Rectal smooth muscle tissue (tissue), 1 donor: ENCODE results near the gene GSK3B.
"Not testable (repeated sequence)": the region's sequence is repeated elsewhere in the genome, so short reads cannot be mapped to it uniquely, and the experiment has no call there.

Source experiments
- H3K27ac ChIP-seq: one replicate; pipeline ENCODE4 v1.7.0; 2013; ENCODE audit warnings: low read depth, low read length, inconsistent platforms
- H3K27me3 ChIP-seq: one replicate; pipeline ENCODE4 v1.7.0; 2013; ENCODE audit warnings: low read length; ENCODE audit not compliant: control insufficient read depth, insufficient read depth
- H3K36me3 ChIP-seq: one replicate; pipeline ENCODE4 v1.7.0; 2013; ENCODE audit warnings: low read length; ENCODE audit not compliant: control insufficient read depth, insufficient read depth
- H3K4me1 ChIP-seq: one replicate; pipeline ENCODE4 v1.7.0; 2013; ENCODE audit warnings: low read length; ENCODE audit not compliant: control insufficient read depth, insufficient read depth
- H3K4me3 ChIP-seq: one replicate; pipeline ENCODE4 v1.7.0; 2013; ENCODE audit warnings: low read length
- H3K9ac ChIP-seq: one replicate; pipeline ENCODE4 v1.7.0; 2013; ENCODE audit warnings: low read length

Gene GSK3B

GRCh38 chr3:119898478-119899191 is 195.6 kb downstream of the GSK3B start:
- H3K27me3 ChIP-seq = no peaks in the 10 kb centered on the region

GRCh38 chr3:119894195-119894594 is 200.1 kb downstream of the GSK3B start:
- H3K36me3 ChIP-seq = no peaks in the 10 kb centered on the region
- no peak overlapping the region for H3K27ac ChIP-seq
- no peaks in the 10 kb centered on the region for H3K27me3 ChIP-seq
- H3K9ac ChIP-seq = no peak overlapping the region
- H3K4me3 ChIP-seq = no peak overlapping the region
- no peaks in the 10 kb centered on the region for H3K4me1 ChIP-seq

More at GRCh38 chr3:119898478-119899191, 195.6 kb downstream of the GSK3B start:
- Histone ChIP-seq H3K36me3 (no peaks in the 10 kb centered on the region), H3K27ac (no peak overlapping the region), H3K4me1 (no peaks in the 10 kb centered on the region), H3K9ac (no peak overlapping the region), H3K4me3 (no peak overlapping the region)

GRCh38 chr3:119893769-119894168 is 200.5 kb downstream of the GSK3B start:
- Histone ChIP-seq H3K27me3 (no peaks in the 10 kb centered on the region), H3K36me3 (no peaks in the 10 kb centered on the region), H3K9ac (no peak overlapping the region), H3K27ac (no peak overlapping the region), H3K4me1 (no peaks in the 10 kb centered on the region), H3K4me3 (no peak overlapping the region)

- H3K27me3 ChIP-seq = no peaks in the 10 kb centered on the region
- no peak overlapping the region for H3K9ac ChIP-seq
- H3K27ac ChIP-seq = no peak overlapping the region
- H3K4me3 ChIP-seq = no peak overlapping the region
- H3K36me3 ChIP-seq = no peaks in the 10 kb centered on the region
- no peaks in the 10 kb centered on the region for H3K4me1 ChIP-seq
Observed at GRCh38 chr3:119891944-119892721, 202.1 kb downstream of the GSK3B start.

GRCh38 chr3:119888681-119889080 is 205.6 kb downstream of the GSK3B start:
- H3K27me3 ChIP-seq, H3K27ac ChIP-seq, H3K36me3 ChIP-seq, H3K9ac ChIP-seq, H3K4me3 ChIP-seq, H3K4me1 ChIP-seq: not testable (repeated sequence)

GRCh38 chr3:119885746-119886530 is 208.3 kb downstream of the GSK3B start:
- no peaks in the 10 kb centered on the region for H3K27me3 ChIP-seq
- no peak overlapping the region for H3K27ac ChIP-seq
- H3K4me3 ChIP-seq = no peak overlapping the region
- H3K9ac ChIP-seq = no peak overlapping the region
- H3K36me3 ChIP-seq = no peaks in the 10 kb centered on the region
- H3K4me1 ChIP-seq = no peaks in the 10 kb centered on the region

GRCh38 chr3:119884161-119884557 is 210.1 kb downstream of the GSK3B start:
- Histone ChIP-seq H3K4me3 (no peak overlapping the region), H3K27ac (no peak overlapping the region), H3K4me1 (no peaks in the 10 kb centered on the region), H3K36me3 (no peaks in the 10 kb centered on the region), H3K27me3 (no peaks in the 10 kb centered on the region), H3K9ac (no peak overlapping the region)

GRCh38 chr3:119883461-119884160 is 210.6 kb downstream of the GSK3B start:
- Histone ChIP-seq H3K4me3 (no peak overlapping the region), H3K27ac (no peak overlapping the region), H3K4me1 (no peaks in the 10 kb centered on the region), H3K27me3 (no peaks in the 10 kb centered on the region), H3K36me3 (no peaks in the 10 kb centered on the region), H3K9ac (no peak overlapping the region)

- Histone ChIP-seq H3K9ac (no peak overlapping the region), H3K27me3 (no peaks in the 10 kb centered on the region), H3K4me3 (no peak overlapping the region), H3K4me1 (no peaks in the 10 kb centered on the region), H3K36me3 (no peaks in the 10 kb centered on the region), H3K27ac (no peak overlapping the region)
Observed at GRCh38 chr3:119880966-119881365, 213.3 kb downstream of the GSK3B start.

GRCh38 chr3:119873646-119874045 is 220.6 kb downstream of the GSK3B start:
- Histone ChIP-seq H3K27me3 (no peaks in the 10 kb centered on the region), H3K4me3 (no peak overlapping the region)

GRCh38 chr3:119872773-119873172 is 221.5 kb downstream of the GSK3B start:
- Histone ChIP-seq H3K27me3 (no peaks in the 10 kb centered on the region), H3K27ac (no peak overlapping the region)

More at GRCh38 chr3:119873646-119874045, 220.6 kb downstream of the GSK3B start:
- Histone ChIP-seq H3K36me3 (no peaks in the 10 kb centered on the region), H3K4me1 (no peaks in the 10 kb centered on the region), H3K9ac (no peak overlapping the region), H3K27ac (no peak overlapping the region)

GRCh38 chr3:119871571-119871970 is 222.7 kb downstream of the GSK3B start:
- H3K27ac ChIP-seq = no peak overlapping the region
- no peaks in the 10 kb centered on the region for H3K27me3 ChIP-seq
- H3K4me1 ChIP-seq = no peaks in the 10 kb centered on the region
- H3K36me3 ChIP-seq = no peaks in the 10 kb centered on the region
- H3K9ac ChIP-seq = no peak overlapping the region
- no peak overlapping the region for H3K4me3 ChIP-seq

More at GRCh38 chr3:119872773-119873172, 221.5 kb downstream of the GSK3B start:
- Histone ChIP-seq H3K9ac (no peak overlapping the region), H3K4me1 (no peaks in the 10 kb centered on the region), H3K36me3 (no peaks in the 10 kb centered on the region), H3K4me3 (no peak overlapping the region)
